WTC11 (cell line): ENCODE data around the gene ETV7.

Experiments
- NR3C1 ChIP-seq: sonication (generic); formaldehyde crosslinking; conservative IDR thresholded peaks from 2 replicates; pipeline ENCODE4 v1.8.1; 2023; ENCODE audit warnings: low read depth, mild to moderate bottlenecking, missing genetic modification reagents
- SMAD3 ChIP-seq: sonication (generic); formaldehyde crosslinking; IDR thresholded peaks from 2 replicates; pipeline ENCODE4 v1.8.0; 2022; ENCODE audit warnings: missing genetic modification reagents, mild to moderate bottlenecking, borderline replicate concordance
- SOX15 ChIP-seq: fragments of 250-450 bp; sonication (Bioruptor Pico); IDR thresholded peaks from 2 replicates; pipeline ENCODE4 v1.9.0; 2021; ENCODE audit warnings: mild to moderate bottlenecking
- TEAD4 ChIP-seq: sonication (generic); formaldehyde crosslinking; IDR thresholded peaks from 2 replicates; pipeline ENCODE4 v1.8.0; 2022; ENCODE audit warnings: mild to moderate bottlenecking, missing genetic modification reagents
- ZNF138 ChIP-seq: sonication (generic); formaldehyde crosslinking; conservative IDR thresholded peaks from 2 replicates; pipeline ENCODE4 v1.8.1; 2022; ENCODE audit warnings: mild to moderate bottlenecking, moderate library complexity, missing genetic modification reagents
- ZNF219 ChIP-seq: sonication (generic); formaldehyde crosslinking; IDR thresholded peaks from 2 replicates; pipeline ENCODE4 v1.8.0; 2023; ENCODE audit warnings: missing genetic modification reagents, mild to moderate bottlenecking, borderline replicate concordance
- ZNF396 ChIP-seq: fragments of 250-450 bp; sonication (Bioruptor Pico); IDR thresholded peaks from 2 replicates; pipeline ENCODE4 v1.8.0; 2021; ENCODE audit warnings: mild to moderate bottlenecking, moderate library complexity, borderline replicate concordance
- TF ChIP-seq, protein P1 (sequence below): fragments of 250-450 bp; sonication (Bioruptor Pico); IDR thresholded peaks from 2 replicates; pipeline ENCODE4 v1.9.0; 2021; ENCODE audit warnings: mild to moderate bottlenecking
- TF ChIP-seq, protein P2 (sequence below): fragments of 200-600 bp; IDR thresholded peaks from 2 replicates; pipeline ENCODE4 v1.8.0; 2022; ENCODE audit warnings: antibody characterized with exemption
- TF ChIP-seq, protein P3 (sequence below): sonication (generic); formaldehyde crosslinking; IDR thresholded peaks from 2 replicates; pipeline ENCODE4 v1.8.0; 2022; ENCODE audit warnings: missing genetic modification reagents

DNA sequence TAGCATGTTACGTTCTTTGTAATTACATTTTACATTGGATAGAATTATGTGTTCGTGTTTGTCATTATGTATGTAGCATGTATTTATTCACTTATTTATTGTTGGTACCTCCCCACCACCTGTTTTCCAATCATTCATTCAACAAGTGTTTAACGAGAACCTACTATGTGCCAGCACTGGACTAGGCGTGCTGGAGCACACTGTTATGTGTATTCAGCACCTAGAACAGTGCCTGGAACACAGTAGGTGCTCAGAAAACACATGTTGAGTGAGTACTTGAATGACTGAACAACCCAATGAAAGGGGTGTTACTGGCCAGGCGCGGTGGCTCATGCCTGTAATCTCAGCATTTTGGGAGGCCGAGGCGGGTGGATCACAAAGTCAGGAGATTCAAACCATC lies 11.3 kb downstream of the ETV7 start:
- TF ChIP-seq ZNF138 (CRISPR knock-in tag): no peak
- no peak for TF ChIP-seq ZNF396 (CRISPR knock-in tag)
- no peak for TF ChIP-seq SMAD3 (CRISPR knock-in tag)
- TF ChIP-seq, protein P1, sequence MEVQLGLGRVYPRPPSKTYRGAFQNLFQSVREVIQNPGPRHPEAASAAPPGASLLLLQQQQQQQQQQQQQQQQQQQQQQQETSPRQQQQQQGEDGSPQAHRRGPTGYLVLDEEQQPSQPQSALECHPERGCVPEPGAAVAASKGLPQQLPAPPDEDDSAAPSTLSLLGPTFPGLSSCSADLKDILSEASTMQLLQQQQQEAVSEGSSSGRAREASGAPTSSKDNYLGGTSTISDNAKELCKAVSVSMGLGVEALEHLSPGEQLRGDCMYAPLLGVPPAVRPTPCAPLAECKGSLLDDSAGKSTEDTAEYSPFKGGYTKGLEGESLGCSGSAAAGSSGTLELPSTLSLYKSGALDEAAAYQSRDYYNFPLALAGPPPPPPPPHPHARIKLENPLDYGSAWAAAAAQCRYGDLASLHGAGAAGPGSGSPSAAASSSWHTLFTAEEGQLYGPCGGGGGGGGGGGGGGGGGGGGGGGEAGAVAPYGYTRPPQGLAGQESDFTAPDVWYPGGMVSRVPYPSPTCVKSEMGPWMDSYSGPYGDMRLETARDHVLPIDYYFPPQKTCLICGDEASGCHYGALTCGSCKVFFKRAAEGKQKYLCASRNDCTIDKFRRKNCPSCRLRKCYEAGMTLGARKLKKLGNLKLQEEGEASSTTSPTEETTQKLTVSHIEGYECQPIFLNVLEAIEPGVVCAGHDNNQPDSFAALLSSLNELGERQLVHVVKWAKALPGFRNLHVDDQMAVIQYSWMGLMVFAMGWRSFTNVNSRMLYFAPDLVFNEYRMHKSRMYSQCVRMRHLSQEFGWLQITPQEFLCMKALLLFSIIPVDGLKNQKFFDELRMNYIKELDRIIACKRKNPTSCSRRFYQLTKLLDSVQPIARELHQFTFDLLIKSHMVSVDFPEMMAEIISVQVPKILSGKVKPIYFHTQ (CRISPR knock-in tag): no peak
- TF ChIP-seq, protein P2, sequence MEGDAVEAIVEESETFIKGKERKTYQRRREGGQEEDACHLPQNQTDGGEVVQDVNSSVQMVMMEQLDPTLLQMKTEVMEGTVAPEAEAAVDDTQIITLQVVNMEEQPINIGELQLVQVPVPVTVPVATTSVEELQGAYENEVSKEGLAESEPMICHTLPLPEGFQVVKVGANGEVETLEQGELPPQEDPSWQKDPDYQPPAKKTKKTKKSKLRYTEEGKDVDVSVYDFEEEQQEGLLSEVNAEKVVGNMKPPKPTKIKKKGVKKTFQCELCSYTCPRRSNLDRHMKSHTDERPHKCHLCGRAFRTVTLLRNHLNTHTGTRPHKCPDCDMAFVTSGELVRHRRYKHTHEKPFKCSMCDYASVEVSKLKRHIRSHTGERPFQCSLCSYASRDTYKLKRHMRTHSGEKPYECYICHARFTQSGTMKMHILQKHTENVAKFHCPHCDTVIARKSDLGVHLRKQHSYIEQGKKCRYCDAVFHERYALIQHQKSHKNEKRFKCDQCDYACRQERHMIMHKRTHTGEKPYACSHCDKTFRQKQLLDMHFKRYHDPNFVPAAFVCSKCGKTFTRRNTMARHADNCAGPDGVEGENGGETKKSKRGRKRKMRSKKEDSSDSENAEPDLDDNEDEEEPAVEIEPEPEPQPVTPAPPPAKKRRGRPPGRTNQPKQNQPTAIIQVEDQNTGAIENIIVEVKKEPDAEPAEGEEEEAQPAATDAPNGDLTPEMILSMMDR: no peak
- TF ChIP-seq, protein P3, sequence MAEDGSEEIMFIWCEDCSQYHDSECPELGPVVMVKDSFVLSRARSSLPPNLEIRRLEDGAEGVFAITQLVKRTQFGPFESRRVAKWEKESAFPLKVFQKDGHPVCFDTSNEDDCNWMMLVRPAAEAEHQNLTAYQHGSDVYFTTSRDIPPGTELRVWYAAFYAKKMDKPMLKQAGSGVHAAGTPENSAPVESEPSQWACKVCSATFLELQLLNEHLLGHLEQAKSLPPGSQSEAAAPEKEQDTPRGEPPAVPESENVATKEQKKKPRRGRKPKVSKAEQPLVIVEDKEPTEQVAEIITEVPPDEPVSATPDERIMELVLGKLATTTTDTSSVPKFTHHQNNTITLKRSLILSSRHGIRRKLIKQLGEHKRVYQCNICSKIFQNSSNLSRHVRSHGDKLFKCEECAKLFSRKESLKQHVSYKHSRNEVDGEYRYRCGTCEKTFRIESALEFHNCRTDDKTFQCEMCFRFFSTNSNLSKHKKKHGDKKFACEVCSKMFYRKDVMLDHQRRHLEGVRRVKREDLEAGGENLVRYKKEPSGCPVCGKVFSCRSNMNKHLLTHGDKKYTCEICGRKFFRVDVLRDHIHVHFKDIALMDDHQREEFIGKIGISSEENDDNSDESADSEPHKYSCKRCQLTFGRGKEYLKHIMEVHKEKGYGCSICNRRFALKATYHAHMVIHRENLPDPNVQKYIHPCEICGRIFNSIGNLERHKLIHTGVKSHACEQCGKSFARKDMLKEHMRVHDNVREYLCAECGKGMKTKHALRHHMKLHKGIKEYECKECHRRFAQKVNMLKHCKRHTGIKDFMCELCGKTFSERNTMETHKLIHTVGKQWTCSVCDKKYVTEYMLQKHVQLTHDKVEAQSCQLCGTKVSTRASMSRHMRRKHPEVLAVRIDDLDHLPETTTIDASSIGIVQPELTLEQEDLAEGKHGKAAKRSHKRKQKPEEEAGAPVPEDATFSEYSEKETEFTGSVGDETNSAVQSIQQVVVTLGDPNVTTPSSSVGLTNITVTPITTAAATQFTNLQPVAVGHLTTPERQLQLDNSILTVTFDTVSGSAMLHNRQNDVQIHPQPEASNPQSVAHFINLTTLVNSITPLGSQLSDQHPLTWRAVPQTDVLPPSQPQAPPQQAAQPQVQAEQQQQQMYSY (CRISPR knock-in tag): no peak
- TF ChIP-seq NR3C1 (CRISPR knock-in tag): no peak
- no peak for TF ChIP-seq ZNF219 (CRISPR knock-in tag)
- TF ChIP-seq SOX15 (CRISPR knock-in tag): no peak
- TF ChIP-seq TEAD4 (CRISPR knock-in tag): no peak
